Measurements from ENCODE around the gene GCG.
A peak's percentile ranks its signal among the peaks of the same experiment; 100 is the strongest.

The GCG gene

DNA sequence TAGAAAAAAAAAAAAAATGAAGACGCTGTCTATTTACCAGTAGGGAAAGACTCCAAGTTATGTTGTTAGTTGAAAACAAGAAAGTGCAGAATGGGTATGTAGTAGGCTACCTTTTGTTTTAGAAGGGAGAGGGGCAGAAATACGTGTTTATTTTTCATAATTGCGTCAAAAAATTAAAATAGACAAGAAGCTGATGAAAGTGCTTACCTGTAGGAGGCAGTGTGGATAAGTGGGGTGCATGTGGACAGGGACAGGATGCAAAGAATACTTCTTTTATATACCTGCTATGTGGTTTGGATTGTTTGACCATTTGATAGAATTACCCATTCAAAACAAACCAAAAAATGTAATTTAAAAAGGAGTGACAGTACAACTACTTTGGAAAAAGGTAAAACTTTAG lies 3.0 kb upstream of the GCG start:
- no peak overlapping the region for H3K4me3 ChIP-seq (ENCODE audit: low read depth, low read length)
- peak; percentile 6 for TF ChIP-seq CTCF (IDR thresholded peaks at IDR 0.05; ENCODE audit: low read depth, low read length, missing control alignments)
- no peak for DNase-seq (ENCODE audit: low read depth)

GRCh38 chr2:162153608-162154224 lies 1.7 kb upstream of the GCG start:
- peak; percentile 12 for DNase-seq (ENCODE audit: low read depth)

DNA sequence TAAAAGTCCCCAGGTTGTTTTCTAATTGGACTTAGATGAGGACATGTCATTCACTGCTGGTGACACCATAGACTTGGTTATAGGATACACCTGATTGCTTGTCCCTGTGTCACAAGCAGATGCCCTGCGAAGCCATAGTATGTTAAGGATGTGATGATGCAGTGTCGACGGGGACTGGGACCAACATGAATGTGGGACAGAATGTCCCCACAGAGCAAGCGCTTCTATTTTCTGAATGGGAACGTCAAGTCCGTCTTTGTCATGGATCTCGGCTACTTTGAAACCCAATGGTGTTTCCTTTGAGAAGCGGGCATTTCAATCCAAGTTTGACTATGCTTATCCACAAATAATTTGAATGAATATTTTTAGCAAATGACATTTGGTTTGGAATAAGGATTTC lies 2.1 kb downstream of the GCG start:
- no peak for TF ChIP-seq CTCF (IDR thresholded peaks at IDR 0.05; ENCODE audit: low read depth, low read length, missing control alignments)
- H3K4me3 ChIP-seq (ENCODE audit: low read depth, low read length), result no peak overlapping the region
- DNase-seq (ENCODE audit: low read depth), result no peak

More at GRCh38 chr2:162153608-162154224, 1.7 kb upstream of the GCG start:
- no peak overlapping the region for H3K4me3 ChIP-seq (ENCODE audit: low read depth, low read length)
- TF ChIP-seq CTCF (IDR thresholded peaks at IDR 0.05; ENCODE audit: low read depth, low read length, missing control alignments), result peak; percentile 80

GRCh38 chr2:162149466-162149865 lies 2.6 kb downstream of the GCG start:
- no peak for DNase-seq (ENCODE audit: low read depth)
- H3K4me3 ChIP-seq (ENCODE audit: low read depth, low read length), result no peak overlapping the region
- no peak for TF ChIP-seq CTCF (IDR thresholded peaks at IDR 0.05; ENCODE audit: low read depth, low read length, missing control alignments)

- no peak overlapping the region for H3K4me3 ChIP-seq (ENCODE audit: low read depth, low read length)
- TF ChIP-seq CTCF (IDR thresholded peaks at IDR 0.05; ENCODE audit: low read depth, low read length, missing control alignments), result no peak
- DNase-seq (ENCODE audit: low read depth), result no peak
These were observed 3.1 kb downstream of the GCG start for GRCh38 chr2:162148956-162149355.

DNA sequence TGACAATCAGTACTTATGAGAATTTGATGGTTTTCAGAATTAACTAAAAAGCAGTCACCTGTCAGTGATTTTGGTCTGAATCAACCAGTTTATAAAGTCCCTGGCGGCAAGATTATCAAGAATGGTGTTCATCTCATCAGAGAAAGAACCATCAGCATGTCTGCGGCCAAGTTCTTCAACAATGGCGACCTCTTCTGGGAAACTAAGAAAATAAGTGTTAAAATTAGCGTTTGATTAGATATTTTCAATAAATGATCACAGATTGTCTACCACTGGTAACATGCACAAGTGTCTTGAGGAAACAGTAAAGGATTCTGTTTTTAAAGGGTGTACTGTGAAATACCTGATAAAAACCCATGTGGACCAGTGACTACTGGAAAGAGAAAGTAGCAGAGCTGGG lies 8.1 kb downstream of the GCG start:
- no peak overlapping the region for H3K4me3 ChIP-seq (ENCODE audit: low read depth, low read length)
- TF ChIP-seq CTCF (IDR thresholded peaks at IDR 0.05; ENCODE audit: low read depth, low read length, missing control alignments), result no peak
- no peak for DNase-seq (ENCODE audit: low read depth)

- DNase-seq (ENCODE audit: low read depth), result no peak
- no peak for TF ChIP-seq CTCF (IDR thresholded peaks at IDR 0.05; ENCODE audit: low read depth, low read length, missing control alignments)
- H3K4me3 ChIP-seq (ENCODE audit: low read depth, low read length), result no peak overlapping the region
These were observed 13.7 kb downstream of the GCG start for GRCh38 chr2:162138310-162138709.
